8988T (cell line): ENCODE data around the gene CPA4.

Experiments used
- DNase-seq: peaks from one replicate; pipeline ENCODE4 v3.0.0; 2011

CPA4 gene

GRCh38 chr7:130346177-130346905, 53.4 kb downstream of the CPA4 start:
- no peak for DNase-seq

GRCh38 chr7:130346941-130347340, 54.0 kb downstream of the CPA4 start:
- no peak for DNase-seq

DNA sequence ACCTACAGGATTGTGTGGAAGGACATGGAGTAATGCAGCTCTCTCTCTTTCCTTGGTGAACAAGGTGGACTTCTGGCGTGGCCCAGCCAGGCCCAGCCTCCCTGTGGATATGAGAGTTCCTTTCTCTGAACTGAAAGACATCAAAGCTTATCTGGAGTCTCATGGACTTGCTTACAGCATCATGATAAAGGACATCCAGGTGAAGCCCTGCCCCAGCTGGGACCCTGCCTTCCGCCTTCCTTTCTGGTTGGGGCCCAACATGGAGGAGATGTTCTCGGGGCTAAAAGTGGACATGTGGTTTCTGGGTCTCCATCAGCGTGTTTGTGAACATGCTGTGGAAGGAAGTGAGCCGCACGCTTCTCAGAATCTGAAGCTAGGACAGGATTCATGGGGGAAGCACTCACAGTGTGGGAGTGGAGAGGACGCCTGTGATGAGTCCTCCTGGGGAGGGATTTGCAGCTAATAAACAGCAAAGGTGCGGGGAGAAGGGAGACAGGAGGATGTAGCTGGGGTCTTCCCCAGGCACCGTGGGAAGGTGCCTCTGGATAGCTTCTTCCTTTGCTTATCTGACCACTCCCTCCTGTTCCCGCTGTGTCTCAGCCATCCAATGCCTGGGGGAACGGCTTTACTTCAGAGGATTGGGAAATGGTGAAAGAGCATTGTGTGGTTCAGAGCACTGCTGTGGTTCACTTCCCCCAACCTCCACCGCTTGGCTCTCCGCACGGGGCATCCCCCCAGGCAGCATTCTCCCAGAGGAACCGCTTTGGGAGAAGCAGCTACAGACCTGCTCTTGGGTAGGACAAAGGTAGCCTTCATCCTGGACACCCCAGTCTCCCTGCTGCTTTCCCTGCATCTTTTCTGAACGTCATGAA, 57.2 kb downstream of the CPA4 start:
- DNase-seq, result no peak

- no peak for DNase-seq
Observed at GRCh38 chr7:130350945-130351790, 58.2 kb downstream of the CPA4 start.

GRCh38 chr7:130351791-130352090, 58.8 kb downstream of the CPA4 start:
- no peak for DNase-seq

DNA sequence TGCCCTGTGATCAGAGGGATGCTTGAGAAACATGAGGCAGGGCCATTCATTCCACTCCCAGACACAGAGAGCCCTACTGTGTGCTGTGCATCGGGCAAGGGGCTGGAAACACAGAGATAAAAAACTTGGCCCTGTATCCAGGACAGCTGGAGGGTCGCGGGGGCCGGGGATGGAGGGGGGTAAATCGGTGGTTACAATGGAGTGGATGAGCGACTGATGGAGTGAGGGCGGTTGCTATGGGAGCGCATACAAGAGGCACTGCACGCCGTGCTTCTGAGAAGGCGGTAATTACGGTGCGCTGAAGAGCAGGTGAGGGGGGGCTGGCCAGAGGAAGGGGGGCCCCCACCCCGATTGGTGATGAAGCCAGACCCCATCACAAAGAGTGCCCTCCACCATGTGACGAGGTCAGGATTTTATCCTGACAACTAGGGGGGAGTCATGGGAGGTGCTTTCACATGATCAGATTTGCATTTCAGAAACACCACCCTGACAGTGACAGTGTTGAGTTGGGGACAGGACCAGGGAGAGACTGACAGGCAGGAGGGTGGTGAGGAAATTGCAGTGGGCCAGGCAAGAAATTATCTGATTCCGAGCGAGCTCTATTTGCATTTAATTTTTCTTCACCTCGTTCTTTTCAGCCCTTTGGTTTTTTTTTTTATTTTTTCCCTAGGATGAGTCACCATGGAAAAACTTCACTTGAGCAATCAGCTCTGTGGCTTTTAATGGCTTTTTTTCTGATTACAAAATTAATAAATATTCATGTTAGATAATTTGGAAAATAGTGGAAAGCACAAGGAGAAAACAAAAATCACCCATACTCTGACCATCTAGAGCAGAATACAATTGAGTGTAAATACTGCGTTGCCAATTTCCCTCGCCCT, 59.5 kb downstream of the CPA4 start:
- DNase-seq, result no peak

- DNase-seq, result peak; percentile 43
Observed at GRCh38 chr7:130353196-130353595, 60.2 kb downstream of the CPA4 start.

DNA sequence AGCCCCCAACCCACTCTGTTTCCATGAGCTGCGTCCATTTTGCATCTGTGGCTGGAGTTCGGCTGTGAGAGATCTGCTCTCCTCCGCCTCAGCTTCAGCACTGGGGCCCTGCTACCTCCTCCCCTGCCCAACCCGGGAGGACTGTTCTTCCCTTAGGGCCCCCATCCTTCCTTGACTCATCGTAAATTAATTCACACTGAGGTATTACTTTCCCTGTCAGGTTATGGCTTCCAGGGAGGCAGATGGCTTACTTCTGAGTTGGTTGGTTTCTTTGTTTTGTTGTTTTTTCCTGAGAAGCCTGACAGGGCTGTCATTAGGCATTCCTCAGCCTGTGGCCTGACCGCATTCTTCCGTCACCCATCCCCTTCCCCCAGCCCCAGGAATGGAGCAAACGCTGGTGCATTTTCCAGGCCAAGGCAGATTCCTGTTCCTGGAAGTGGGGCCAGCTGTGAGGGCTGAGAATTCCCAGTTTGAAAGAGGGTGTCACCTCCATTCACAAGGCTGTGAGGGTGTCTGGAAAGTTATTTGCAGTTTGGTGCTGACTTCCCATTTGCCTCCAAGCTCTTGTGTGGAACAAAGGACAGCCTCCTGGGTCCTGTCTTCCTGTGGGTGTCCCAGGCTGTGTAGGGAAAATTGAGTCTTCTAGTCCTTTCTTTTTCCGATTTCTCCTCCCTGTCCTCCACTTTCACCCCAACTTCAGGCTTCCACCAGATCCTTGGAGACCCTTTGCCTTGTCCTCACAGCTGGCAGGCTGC, 63.3 kb downstream of the CPA4 start:
- DNase-seq, result peak; percentile 57

DNA sequence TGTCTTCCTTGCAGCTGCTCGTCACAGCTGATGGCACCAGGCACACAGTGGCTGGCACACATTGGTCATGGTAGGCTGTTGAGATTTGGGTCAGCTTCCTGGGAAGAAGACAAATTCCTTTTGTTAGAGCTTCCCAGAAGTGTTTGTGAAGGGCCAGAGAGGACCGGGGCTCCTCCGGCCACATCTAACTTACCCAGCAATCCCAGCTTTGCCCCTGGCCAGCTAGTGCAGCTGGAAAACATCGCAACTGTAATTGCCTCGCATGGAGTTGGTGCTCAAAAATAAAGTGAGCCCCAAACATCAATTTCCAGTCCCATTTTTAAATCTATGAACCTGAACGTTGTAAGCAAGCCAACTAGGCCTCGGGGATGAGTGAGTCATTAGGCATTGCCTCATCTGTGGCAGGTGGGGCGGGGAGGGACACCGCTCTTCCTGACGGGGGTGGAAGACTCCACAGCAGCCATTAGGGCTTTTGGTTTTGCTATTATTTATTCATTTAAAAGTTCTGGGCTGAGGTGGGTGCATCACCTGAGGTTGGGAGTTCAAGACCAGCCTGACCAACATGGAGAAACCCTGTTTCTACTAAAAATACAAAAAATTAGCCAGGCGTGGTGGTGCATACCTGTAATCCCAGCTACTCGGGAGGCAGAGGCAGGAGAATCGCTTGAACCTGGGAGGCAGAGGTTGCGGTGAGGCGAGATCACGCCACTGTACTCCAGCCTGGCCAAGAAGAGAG, 64.1 kb downstream of the CPA4 start:
- peak; percentile 38 for DNase-seq

DNA sequence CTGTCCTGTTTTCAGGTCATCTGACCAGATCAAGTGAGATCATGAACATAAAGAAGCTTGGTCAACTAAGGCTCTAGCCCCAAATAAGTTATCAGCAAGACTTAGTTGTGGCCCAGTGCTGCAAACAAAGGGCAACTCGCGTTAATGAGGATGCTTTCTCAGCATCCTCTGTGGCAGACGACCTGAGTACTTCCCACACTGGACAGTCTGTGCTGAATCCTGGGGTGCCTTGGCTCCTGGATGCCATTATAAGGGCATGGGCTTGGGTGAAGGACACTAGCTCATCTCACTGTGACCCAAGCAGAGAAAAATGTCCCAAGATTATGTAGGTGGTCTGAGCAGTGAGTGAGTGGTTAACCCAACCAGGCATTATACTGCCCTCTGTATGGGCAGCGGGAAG, 65.5 kb downstream of the CPA4 start:
- no peak for DNase-seq

- no peak for DNase-seq
Observed at GRCh38 chr7:130359276-130359857, 66.4 kb downstream of the CPA4 start.

GRCh38 chr7:130360518-130360917, 67.6 kb downstream of the CPA4 start:
- no peak for DNase-seq

DNA sequence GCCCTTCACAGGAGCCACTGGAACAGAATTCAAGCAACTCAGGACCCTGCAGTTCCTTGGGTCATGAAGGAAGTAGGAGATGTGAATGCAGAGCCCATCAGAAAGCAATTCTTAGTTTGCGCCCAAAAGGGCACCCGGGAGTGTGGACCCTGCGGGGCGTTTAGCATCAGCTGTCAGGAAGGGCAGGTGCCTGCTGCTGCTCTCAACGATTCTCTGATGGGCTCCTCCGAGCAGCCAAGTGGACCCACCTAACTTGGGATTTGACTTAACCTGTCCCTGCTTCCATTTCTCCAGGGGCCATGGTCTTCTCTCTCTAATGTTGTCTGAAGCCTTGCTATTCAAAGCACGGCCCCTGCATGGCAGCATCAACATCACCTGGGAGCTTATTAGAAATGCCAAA, 68.7 kb downstream of the CPA4 start:
- DNase-seq, result no peak

DNA sequence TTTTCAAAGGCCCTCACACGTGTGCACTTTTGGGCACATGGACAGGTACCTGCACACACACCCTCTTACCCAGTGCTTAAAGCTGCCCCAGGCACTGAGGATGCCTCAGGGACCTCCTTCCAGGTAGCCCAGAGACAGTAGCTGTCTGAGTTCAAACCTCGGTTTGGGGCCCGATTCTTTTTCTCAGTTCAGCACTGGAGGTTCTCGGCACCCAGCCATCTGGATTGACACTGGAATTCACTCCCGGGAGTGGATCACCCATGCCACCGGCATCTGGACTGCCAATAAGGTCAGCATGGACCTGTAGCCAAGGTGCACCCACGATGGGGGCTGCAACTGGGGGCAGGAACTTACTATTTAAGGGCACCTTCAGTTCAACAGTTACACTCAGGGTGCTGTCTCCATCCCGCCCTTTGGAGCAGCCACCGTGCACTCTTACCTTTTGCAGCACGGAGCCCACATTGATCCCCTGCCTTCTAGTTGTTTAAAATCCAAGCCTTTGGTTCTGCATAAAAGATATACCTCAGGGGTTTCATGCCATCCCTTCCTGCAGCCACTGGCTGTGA, 69.4 kb downstream of the CPA4 start:
- DNase-seq, result no peak

GRCh38 chr7:130363026-130363847, 70.3 kb downstream of the CPA4 start:
- DNase-seq, result peak; percentile 45

GRCh38 chr7:130364451-130364850, 71.5 kb downstream of the CPA4 start:
- DNase-seq, result no peak

DNA sequence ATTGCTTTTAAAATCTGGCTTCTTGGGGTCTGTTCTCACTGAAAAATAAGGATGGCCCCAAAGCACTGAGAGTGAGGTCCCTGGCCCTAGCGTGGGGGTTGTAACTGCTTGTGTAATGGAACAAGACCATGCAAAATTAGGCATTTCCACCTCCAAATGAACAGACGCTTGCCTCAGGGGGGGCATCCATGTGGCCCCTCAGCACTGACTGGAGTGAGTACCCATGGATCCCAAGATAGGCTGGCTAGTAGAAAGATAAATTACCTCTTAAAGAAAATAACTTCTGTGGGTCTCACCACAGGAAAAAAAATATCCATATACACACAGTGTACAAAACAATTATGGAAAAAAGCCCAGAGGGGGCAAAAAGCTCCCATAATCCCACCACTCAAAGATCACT, 72.1 kb downstream of the CPA4 start:
- no peak for DNase-seq

DNA sequence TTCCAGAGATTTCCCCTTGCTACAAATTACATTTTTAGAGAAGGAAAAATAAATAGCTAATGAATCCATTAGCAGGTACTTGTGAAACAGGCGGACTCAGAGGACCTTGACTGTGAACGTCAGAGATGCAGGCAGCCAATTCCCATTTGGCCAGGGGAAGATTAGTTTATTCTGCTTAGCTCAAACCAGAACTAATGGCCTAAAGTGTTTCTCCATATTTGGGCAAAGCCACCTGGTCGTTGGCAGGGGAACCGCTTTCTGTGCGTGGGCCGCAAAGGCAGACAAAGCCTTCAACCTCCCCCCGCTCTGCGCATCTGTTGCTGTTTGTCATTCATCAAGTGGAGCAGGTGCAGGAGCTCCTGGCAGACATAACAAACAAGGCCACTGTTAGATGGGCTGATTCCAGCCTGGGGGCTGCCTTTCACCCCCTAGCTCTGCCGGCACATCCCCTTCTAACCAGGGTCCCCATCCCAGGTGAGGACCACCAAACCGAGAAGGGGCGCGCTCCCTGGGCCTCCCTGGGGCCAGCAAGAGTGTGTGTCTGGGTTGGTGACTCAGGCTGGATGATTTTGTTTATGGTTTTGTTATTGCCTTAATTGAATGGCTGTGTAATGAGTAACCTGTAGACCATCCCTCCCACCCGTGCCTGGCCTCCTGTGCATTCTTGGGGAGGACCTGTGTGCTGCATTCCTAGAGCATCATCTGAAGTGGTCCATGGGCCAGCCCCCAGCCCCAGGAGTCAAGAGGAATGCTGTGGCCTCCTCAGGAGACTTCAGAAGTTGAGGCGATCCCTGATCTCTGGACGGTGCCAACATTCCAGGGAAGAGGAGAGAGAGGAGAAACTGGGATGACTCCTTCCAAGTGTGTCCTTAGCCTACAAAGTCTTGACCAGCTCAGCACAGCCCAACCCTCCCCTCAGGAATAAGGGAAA, 72.8 kb downstream of the CPA4 start:
- no peak for DNase-seq
